Fibroblast of pulmonary artery (primary cell): Measurements from ENCODE around the gene LY6G6D.
A peak's percentile ranks its signal among the peaks of the same experiment; 100 is the strongest.

Experiments
- DNase-seq: peaks from one replicate; pipeline ENCODE4 v3.0.0-alpha.2; 2010; ENCODE audit warnings: low read depth
- H3K4me3 ChIP-seq: replicated peaks from 2 replicates; pipeline ENCODE4 v1.5.1; 2011; ENCODE audit warnings: low read depth, mild to moderate bottlenecking, control low read depth, low read length, moderate library complexity
- CTCF ChIP-seq: IDR thresholded peaks from 2 replicates; pipeline ENCODE4 v1.5.1; 2011; ENCODE audit warnings: mild to moderate bottlenecking, control low read depth, low read length, inconsistent platforms; ENCODE audit errors: missing control alignments

Gene LY6G6D

GRCh38 chr6:31736768-31737314 is 21.7 kb downstream of the LY6G6D start:
- H3K4me3 ChIP-seq: peak overlapping the region; percentile 83
- no peak for DNase-seq
- no peak for TF ChIP-seq CTCF

DNA sequence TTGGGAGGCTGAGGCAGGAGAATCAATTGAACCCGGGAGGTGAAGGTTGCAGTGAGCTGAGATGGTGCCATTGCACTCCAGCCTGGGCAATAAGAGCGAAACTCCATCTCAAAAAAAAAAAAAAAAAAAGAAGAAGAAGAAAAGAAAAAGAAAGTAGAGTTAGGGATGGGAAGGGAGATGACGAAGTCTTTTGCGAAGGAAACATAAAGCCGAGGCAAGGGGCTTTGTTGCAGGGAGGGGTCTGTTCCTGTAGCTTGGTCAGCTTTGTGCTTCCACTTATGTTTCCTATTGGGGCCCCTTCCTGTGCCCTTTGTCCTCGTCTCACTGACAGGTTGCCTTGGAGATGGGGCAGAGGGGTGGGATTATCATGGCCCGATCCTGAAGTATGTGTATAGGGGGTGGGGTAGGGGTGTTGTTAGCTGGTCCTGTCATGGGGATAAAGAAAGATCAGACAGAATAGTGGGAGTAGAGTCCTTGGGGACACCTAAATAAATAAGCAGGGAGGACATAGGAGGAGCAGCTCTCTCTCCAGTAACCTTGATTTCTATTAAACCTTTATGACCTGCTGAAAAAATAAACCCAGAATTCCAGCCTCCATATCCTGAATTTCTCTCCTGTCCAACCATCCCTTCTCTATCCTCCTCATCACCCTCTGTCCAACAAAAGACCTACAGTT is 22.3 kb downstream of the LY6G6D start:
- H3K4me3 ChIP-seq: no peak overlapping the region
- no peak for TF ChIP-seq CTCF
- DNase-seq: peak; percentile 23

DNA sequence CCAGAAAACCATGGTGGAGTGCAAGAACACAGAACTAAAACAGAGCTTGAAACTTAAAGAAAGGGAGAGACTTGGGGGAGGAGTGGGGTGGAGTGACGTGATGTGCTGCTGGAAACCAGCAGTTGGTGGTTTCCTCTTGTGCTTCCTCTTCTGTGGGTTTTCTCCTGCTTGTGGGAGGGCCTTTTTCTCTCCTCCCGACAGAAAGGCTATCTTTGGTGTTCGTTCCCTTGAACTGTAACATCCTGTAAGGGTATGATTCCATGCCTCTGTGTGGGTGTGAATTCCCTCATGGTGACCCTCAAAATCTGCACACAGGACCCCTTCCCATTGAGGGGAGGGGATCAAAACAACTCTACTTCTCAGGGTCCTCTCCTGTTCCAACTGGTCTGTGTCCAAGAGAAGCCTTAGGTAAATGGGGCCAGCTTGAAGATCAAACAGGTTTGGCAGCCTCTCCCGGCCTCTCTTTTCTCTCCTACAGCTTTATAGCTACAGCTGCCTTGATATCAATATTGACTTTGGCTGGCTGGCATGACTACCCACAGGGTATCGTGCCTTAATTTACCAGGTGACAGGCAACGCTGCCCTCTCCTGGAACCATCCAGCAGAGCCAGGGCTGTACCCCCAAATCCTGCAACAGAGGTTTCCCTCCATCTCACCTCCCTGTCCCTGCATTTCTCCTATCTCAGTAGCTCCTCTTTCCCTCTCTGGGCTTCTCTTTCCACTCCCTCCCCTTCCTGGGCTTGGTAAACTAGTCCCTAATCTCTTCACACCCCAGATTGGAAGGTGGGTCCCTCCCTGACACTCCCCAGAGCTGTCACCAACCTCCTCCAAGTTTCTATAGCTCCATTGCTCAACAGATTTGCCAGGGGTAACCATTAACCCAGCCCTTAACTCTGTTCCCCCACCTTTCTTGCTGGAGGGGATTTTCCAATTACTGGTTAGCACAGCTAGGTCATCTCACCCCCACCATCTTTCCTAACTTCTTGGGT is 23.1 kb downstream of the LY6G6D start:
- peak overlapping the region; percentile 23 for H3K4me3 ChIP-seq
- DNase-seq: peak; percentile 86
- TF ChIP-seq CTCF: peak; percentile 29

- H3K4me3 ChIP-seq: peak within 1 kb of the TSS; percentile 87
- no peak for TF ChIP-seq CTCF
- DNase-seq: peak; percentile 99
Observed at GRCh38 chr6:31739639-31740396, 24.7 kb downstream of the LY6G6D start, which contains the start of gene MSH5. TSS of gene MSH5 (plus strand) at chr6:31740005. CDS start at chr6:31740467, 462 bp downstream.

DNA sequence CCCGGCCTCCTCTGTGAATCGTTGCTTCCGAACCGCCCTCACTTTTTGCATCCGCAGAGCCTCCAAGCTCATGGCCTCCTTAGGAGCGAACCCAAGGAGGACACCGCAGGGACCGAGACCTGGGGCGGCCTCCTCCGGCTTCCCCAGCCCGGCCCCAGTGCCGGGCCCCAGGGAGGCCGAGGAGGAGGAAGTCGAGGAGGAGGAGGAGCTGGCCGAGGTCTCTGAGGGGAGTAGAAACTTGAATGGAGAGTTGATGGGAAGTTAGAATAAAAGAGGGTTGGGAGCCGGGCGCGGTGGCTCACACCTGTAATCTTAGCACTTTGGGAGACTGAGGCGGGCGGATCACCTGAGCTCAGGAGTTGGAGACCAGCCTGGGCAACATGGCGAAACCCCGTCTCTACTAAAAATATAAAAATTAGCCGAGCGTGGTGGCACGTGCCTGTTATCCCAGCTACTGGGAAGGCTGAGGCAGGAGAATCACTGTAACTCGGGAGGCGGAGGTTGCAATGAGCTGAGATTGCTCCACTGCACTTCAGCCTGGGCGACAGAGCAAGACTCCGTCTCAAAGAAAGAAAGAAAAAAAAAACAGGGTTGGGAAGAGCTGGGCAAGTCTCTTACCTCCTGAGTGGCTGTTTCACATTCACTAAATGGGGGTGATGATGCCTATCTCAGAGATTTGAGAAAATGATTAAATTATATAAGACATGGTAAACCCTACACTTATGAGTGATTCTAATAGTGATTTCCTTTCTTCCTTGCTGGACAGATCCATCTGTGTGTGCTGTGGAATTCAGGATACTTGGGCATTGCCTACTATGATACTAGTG is 25.5 kb downstream of the LY6G6D start:
- no peak for TF ChIP-seq CTCF
- DNase-seq: no peak

DNA sequence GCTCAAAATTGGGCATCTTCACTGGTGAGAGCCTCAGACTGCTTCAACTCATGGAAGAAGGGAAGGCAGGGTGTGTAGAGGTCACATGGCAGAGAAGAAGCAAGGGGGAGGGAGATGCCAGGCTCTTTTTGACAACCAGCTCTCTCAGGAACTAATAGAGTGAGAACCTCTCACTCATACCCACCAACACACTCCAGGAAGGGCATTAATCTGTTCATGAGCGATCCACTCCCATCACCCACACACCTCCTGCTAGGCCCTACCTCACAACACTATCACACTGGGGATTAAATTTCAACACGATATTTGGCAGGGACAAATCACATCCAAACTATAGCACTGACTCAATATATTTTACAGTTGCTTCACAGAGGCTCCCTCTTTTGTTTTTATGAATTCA is 26.7 kb downstream of the LY6G6D start:
- H3K4me3 ChIP-seq: no peak overlapping the region
- TF ChIP-seq CTCF: no peak
- DNase-seq: no peak

More for the DNA sequence above, 25.5 kb downstream of the LY6G6D start:
- H3K4me3 ChIP-seq: peak overlapping the region; percentile 87
